Measurements from ENCODE around the gene PRKCE. TPM values are rescaled to one million over a fixed set of nuclear protein-coding genes. Genes with fewer than 3 reads are reported as not detected.

PRKCE gene
- total and polyA plus RNA-seq, 2 of the 8 experiments (the other 6 are each of a cell fraction or from before 2014, with no cell fraction given) = 0.54 to 2.1 TPM

DNA sequence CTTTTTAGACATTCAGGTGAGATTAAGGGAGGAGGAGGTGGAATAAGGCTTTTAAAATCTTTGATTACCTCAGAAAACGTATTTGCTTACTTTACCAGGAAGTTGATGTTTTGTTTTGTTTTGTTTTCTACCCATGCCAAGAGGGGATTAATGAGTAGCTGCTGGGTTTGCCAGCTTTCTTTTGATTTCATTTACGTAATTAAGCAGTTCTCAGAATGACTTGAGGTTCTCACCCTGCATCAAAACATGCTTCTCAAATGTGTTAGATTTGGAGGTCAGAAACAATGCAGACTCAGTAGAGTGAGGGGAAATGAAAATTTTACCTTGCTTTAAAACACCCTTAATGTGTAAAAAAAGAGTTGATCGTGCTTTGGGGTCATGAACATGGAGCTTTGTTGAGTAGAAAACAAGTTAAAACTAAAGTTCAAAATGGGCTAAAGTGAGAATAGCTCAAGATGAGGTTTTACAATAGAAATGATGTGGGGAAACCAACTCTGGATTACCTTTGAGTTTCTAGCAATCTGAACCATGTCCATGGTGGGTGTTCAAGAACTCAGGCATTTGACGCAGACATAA lies 428.6 kb downstream of the PRKCE start:
- no peak overlapping the region for H2AFZ ChIP-seq (ENCODE audit: low read length)
- CTCF ChIA-PET (ENCODE audit: partially characterized antibody) = interaction anchor here (0.6 to 3.3 kb wide), 9 partner anchors 14 to 418 kb away, joined by 3 to 13 read pairs (median 3); no protein-coding TSS in a partner anchor

More for the DNA sequence above, 428.6 kb downstream of the PRKCE start:
- 89% methylated on average over 4 of the region's 4 CpGs; no CpG with 5 or more reads in 1 of the 2 experiments for WGBS, 2 experiments (ENCODE audit: extremely low coverage in 1 of 2, insufficient coverage in 1 of 2, insufficient read length in 1 of 2, insufficient replicate concordance in 2 of 2, low coverage in 1 of 2, low lambda C conversion rate in 2 of 2, missing lambda C conversion rate in 1 of 2)
- no peak overlapping the region for H4K5ac ChIP-seq (ENCODE audit: insufficient read length, low read depth, low read length)
- DNase-seq (ENCODE audit: low read depth in 1 of 2, low spot score in 2 of 2) (no peak), FAIRE-seq (no peak)
- no peak overlapping the region for H2AK5ac ChIP-seq (ENCODE audit: low read depth, low read length)
- no peak overlapping the region for H3K4me2 ChIP-seq (ENCODE audit: insufficient read depth in 1 of 2, low read depth in 2 of 2, low read length in 2 of 2)
- H3K56ac ChIP-seq (replicated peaks; ENCODE audit: insufficient read length, low read depth, low read length) = no peak overlapping the region
- no peak overlapping the region for H3K27ac ChIP-seq (ENCODE audit: low read depth, low read length)
- no peak overlapping the region for H2BK12ac ChIP-seq (ENCODE audit: low read depth, low read length)
- TF ChIP-seq, protein P1, sequence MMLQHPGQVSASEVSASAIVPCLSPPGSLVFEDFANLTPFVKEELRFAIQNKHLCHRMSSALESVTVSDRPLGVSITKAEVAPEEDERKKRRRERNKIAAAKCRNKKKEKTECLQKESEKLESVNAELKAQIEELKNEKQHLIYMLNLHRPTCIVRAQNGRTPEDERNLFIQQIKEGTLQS (IDR thresholded peaks at IDR 0.05; ENCODE audit: insufficient read depth, low read depth, low read length) = no peak
- TF ChIP-seq, protein P2, sequence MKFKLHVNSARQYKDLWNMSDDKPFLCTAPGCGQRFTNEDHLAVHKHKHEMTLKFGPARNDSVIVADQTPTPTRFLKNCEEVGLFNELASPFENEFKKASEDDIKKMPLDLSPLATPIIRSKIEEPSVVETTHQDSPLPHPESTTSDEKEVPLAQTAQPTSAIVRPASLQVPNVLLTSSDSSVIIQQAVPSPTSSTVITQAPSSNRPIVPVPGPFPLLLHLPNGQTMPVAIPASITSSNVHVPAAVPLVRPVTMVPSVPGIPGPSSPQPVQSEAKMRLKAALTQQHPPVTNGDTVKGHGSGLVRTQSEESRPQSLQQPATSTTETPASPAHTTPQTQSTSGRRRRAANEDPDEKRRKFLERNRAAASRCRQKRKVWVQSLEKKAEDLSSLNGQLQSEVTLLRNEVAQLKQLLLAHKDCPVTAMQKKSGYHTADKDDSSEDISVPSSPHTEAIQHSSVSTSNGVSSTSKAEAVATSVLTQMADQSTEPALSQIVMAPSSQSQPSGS (IDR thresholded peaks at IDR 0.05; ENCODE audit: low read length) = no peak
- TF ChIP-seq CEBPB (IDR thresholded peaks at IDR 0.05; ENCODE audit: low read depth, low read length) (no peak), TBP (IDR thresholded peaks at IDR 0.05; ENCODE audit: low read depth, low read length) (no peak), TCF12 (IDR thresholded peaks at IDR 0.05; ENCODE audit: low read depth, low read length) (no peak)
- no peak overlapping the region for H3K23ac ChIP-seq (ENCODE audit: insufficient read length)
- H4K91ac ChIP-seq (replicated peaks; ENCODE audit: insufficient read length, low read length) = no peak overlapping the region
- H3K27me3 ChIP-seq (replicated peaks in 1 of 4; ENCODE audit: control insufficient read depth in 3 of 4, extremely low read depth in 1 of 4, insufficient read depth in 3 of 4, low read length in 3 of 4) = no peaks in the 10 kb centered on the region
- H3K4ac ChIP-seq (replicated peaks; ENCODE audit: insufficient read length, low read depth, low read length) = no peak overlapping the region
- no peak overlapping the region for H2BK120ac ChIP-seq (replicated peaks; ENCODE audit: low read depth, low read length)
- no peak overlapping the region for H3K9ac ChIP-seq (replicated peaks in 1 of 4; ENCODE audit: extremely low read depth in 1 of 4, low read depth in 3 of 4, low read length in 3 of 4)
- H2BK15ac ChIP-seq (ENCODE audit: low read length) = no peak overlapping the region
- POLR2A ChIA-PET (ENCODE audit: partially characterized antibody) = interaction anchor here (0.9 kb wide), 1 partner anchor 8 kb away, joined by 4 read pairs; no protein-coding TSS in a partner anchor
- no peaks in the 10 kb centered on the region for H3K79me1 ChIP-seq (ENCODE audit: low read depth, low read length)
- H3K14ac ChIP-seq (ENCODE audit: insufficient read length) = no peak overlapping the region
- no peaks in the 10 kb centered on the region for H3K4me1 ChIP-seq (replicated peaks in 1 of 4; ENCODE audit: control insufficient read depth in 3 of 4, insufficient read depth in 4 of 4, low read length in 3 of 4)
- H3K36me3 ChIP-seq (ENCODE audit: control insufficient read depth in 2 of 4, insufficient read depth in 4 of 4, low read length in 3 of 4) = no peaks in the 10 kb centered on the region
- no peaks in the 10 kb centered on the region for H4K20me1 ChIP-seq (replicated peaks in 1 of 2; ENCODE audit: control insufficient read depth in 1 of 2, insufficient read depth in 2 of 2, low read length in 2 of 2)
- H2BK5ac ChIP-seq (ENCODE audit: low read depth, low read length) = no peak overlapping the region
- H2BK20ac ChIP-seq (ENCODE audit: low read length) = no peak overlapping the region
- no peaks in the 10 kb centered on the region for H3K79me2 ChIP-seq (ENCODE audit: control insufficient read depth in 1 of 2, insufficient read depth in 2 of 2, low read length in 2 of 2)
- no peaks in the 10 kb centered on the region for H3K9me3 ChIP-seq (ENCODE audit: insufficient read depth in 2 of 2, low read depth in 1 of 2, low read length in 1 of 2)
- no peak overlapping the region for H4K8ac ChIP-seq (ENCODE audit: extremely low read depth, insufficient read depth, low read length)
- no peaks in the 10 kb centered on the region for H3K23me2 ChIP-seq (ENCODE audit: low read depth, low read length)
- H3K4me3 ChIP-seq (ENCODE audit: extremely low read depth in 1 of 4, insufficient read depth in 2 of 4, low read depth in 3 of 4, low read length in 4 of 4) = no peak overlapping the region
- H3K18ac ChIP-seq (ENCODE audit: extremely low read depth, low read length) = no peak overlapping the region
